Measurements from ENCODE around the gene ANAPC16.

The ANAPC16 gene

GRCh38 chr10:72215611-72216549 lies at the start of gene ANAPC16, which contains the start of gene ASCC1:
ANAPC16 (plus strand) TSS chr10:72216012; CDS start chr10:72223915, 7,903 bp downstream.
ASCC1 (minus strand) TSS chr10:72216276; CDS start chr10:72213298, 2,978 bp downstream.
- H3K27ac ChIP-seq (ENCODE audit: low read length) = peak within 1 kb of the TSS; percentile 87
- H3K4me2 ChIP-seq (ENCODE audit: low read length) = peak within 1 kb of the TSS; percentile 98
- 0 out of 2 replicates have a peak, but pooled peaks cover 8% of the 10 kb centered on the region for H4K20me1 ChIP-seq (ENCODE audit: insufficient read depth, low read length)
- H3K27me3 ChIP-seq (ENCODE audit: low read depth, low read length) = no peaks in the 10 kb centered on the region
- H3K9me3 ChIP-seq (ENCODE audit: insufficient read depth, low read length) = no peaks in the 10 kb centered on the region
- H3K4me1 ChIP-seq (ENCODE audit: low read length) = peaks cover 32% of the 10 kb centered on the region
- H3K9ac ChIP-seq (ENCODE audit: low read length) = peak within 1 kb of the TSS; percentile 83
- H3K4me3 ChIP-seq (ENCODE audit: low read length) = peak within 1 kb of the TSS; percentile 78
- peaks cover 29% of the 10 kb centered on the region for H3K79me2 ChIP-seq (ENCODE audit: low read length)
- peaks cover under 1% of the 10 kb centered on the region for H3K36me3 ChIP-seq (replicated peaks; ENCODE audit: low read depth, low read length)
- H2AFZ ChIP-seq (ENCODE audit: low read depth, low read length) = peak within 1 kb of the TSS; percentile 40; the same call in 1 of the 2 replicates
- TF ChIP-seq EZH2phosphoT487 (IDR thresholded peaks at IDR 0.05; ENCODE audit: low read depth) (no peak), CTCF (IDR thresholded peaks at IDR 0.05; ENCODE audit: low read depth, low read length) (no peak)

GRCh38 chr10:72167118-72167517 lies 48.7 kb upstream of the ANAPC16 start:
- Histone ChIP-seq H3K27ac (ENCODE audit: low read length) (no peak overlapping the region), H3K36me3 (replicated peaks; ENCODE audit: low read depth, low read length) (no peaks in the 10 kb centered on the region), H3K9ac (ENCODE audit: low read length) (no peak overlapping the region), H3K9me3 (ENCODE audit: insufficient read depth, low read length) (no peaks in the 10 kb centered on the region), H3K4me1 (ENCODE audit: low read length) (peaks cover 14% of the 10 kb centered on the region), H3K27me3 (ENCODE audit: low read depth, low read length) (no peaks in the 10 kb centered on the region), H3K4me2 (ENCODE audit: low read length) (no peak overlapping the region), H3K79me2 (ENCODE audit: low read length) (no peaks in the 10 kb centered on the region), H2AFZ (ENCODE audit: low read depth, low read length) (no peak overlapping the region), H3K4me3 (ENCODE audit: low read length) (no peak overlapping the region), H4K20me1 (ENCODE audit: insufficient read depth, low read length) (no peaks in the 10 kb centered on the region)
- TF ChIP-seq CTCF (IDR thresholded peaks at IDR 0.05; ENCODE audit: low read depth, low read length) = no peak
- TF ChIP-seq EZH2phosphoT487 (IDR thresholded peaks at IDR 0.05; ENCODE audit: low read depth) = no peak

GRCh38 chr10:72170263-72170662 lies 45.5 kb upstream of the ANAPC16 start:
- TF ChIP-seq CTCF (IDR thresholded peaks at IDR 0.05; ENCODE audit: low read depth, low read length) (no peak), EZH2phosphoT487 (IDR thresholded peaks at IDR 0.05; ENCODE audit: low read depth) (no peak)
- H4K20me1 ChIP-seq (ENCODE audit: insufficient read depth, low read length) = no peaks in the 10 kb centered on the region
- no peak overlapping the region for H3K4me3 ChIP-seq (ENCODE audit: low read length)
- H3K36me3 ChIP-seq (replicated peaks; ENCODE audit: low read depth, low read length) = no peaks in the 10 kb centered on the region
- no peak overlapping the region for H2AFZ ChIP-seq (ENCODE audit: low read depth, low read length)
- no peak overlapping the region for H3K4me2 ChIP-seq (ENCODE audit: low read length)
- H3K9ac ChIP-seq (ENCODE audit: low read length) = no peak overlapping the region
- no peak overlapping the region for H3K27ac ChIP-seq (ENCODE audit: low read length)
- no peaks in the 10 kb centered on the region for H3K79me2 ChIP-seq (ENCODE audit: low read length)
- H3K4me1 ChIP-seq (ENCODE audit: low read length) = peaks cover 23% of the 10 kb centered on the region
- H3K9me3 ChIP-seq (ENCODE audit: insufficient read depth, low read length) = no peaks in the 10 kb centered on the region
- no peaks in the 10 kb centered on the region for H3K27me3 ChIP-seq (ENCODE audit: low read depth, low read length)

GRCh38 chr10:72170733-72171132 lies 45.1 kb upstream of the ANAPC16 start:
- no peak overlapping the region for H3K4me3 ChIP-seq (ENCODE audit: low read length)
- no peaks in the 10 kb centered on the region for H3K79me2 ChIP-seq (ENCODE audit: low read length)
- no peak overlapping the region for H2AFZ ChIP-seq (ENCODE audit: low read depth, low read length)
- no peaks in the 10 kb centered on the region for H4K20me1 ChIP-seq (ENCODE audit: insufficient read depth, low read length)
- no peak overlapping the region for H3K4me2 ChIP-seq (ENCODE audit: low read length)
- H3K9ac ChIP-seq (ENCODE audit: low read length) = no peak overlapping the region
- no peaks in the 10 kb centered on the region for H3K36me3 ChIP-seq (replicated peaks; ENCODE audit: low read depth, low read length)
- no peak overlapping the region for H3K27ac ChIP-seq (ENCODE audit: low read length)
- no peaks in the 10 kb centered on the region for H3K27me3 ChIP-seq (ENCODE audit: low read depth, low read length)
- no peak for TF ChIP-seq EZH2phosphoT487 (IDR thresholded peaks at IDR 0.05; ENCODE audit: low read depth)
- TF ChIP-seq CTCF (IDR thresholded peaks at IDR 0.05; ENCODE audit: low read depth, low read length) = no peak
- no peaks in the 10 kb centered on the region for H3K9me3 ChIP-seq (ENCODE audit: insufficient read depth, low read length)
- peaks cover 28% of the 10 kb centered on the region for H3K4me1 ChIP-seq (ENCODE audit: low read length)

Measured in OCI-LY3 (cell line).